ENCODE measurements around the gene ADORA2A. TPM values are rescaled to one million over a fixed set of nuclear protein-coding genes. Genes with fewer than 3 reads are reported as not detected.

ADORA2A gene
- total and polyA plus RNA-seq, 2 of the 13 experiments (the other 11 are each of a cell fraction or from before 2014, with no cell fraction given), result 3.3 to 5.0 TPM

GRCh38 chr22:24429411-24430365, 2.3 kb downstream of the ADORA2A start (continued):
- TF ChIP-seq ZNF609 (CRISPR knock-in tag; IDR thresholded peaks at IDR 0.05; ENCODE audit: borderline replicate concordance) (no peak), ZBTB38 (CRISPR knock-in tag; IDR thresholded peaks at IDR 0.05) (no peak), ZNF496 (CRISPR knock-in tag; IDR thresholded peaks at IDR 0.05; ENCODE audit: insufficient replicate concordance) (no peak), REL (CRISPR knock-in tag; conservative IDR thresholded peaks at IDR 0.05) (no peak), HNRNPL (IDR thresholded peaks at IDR 0.05; ENCODE audit: low read depth, low read length) (0 out of 2 replicates have a peak, but pooled peaks have one; percentile 10), NFE2L2 (IDR thresholded peaks at IDR 0.05; ENCODE audit: low read length) (no peak), NR2F6 (IDR thresholded peaks at IDR 0.05) (peak; percentile 12; the same call in 1 of the 2 replicates), NR2F6 (CRISPR knock-in tag; IDR thresholded peaks at IDR 0.05) (no peak), NFATC3 (CRISPR knock-in tag; IDR thresholded peaks at IDR 0.05) (no peak), ZNF30 (CRISPR knock-in tag; IDR thresholded peaks at IDR 0.05) (no peak), RFX1 (IDR thresholded peaks at IDR 0.05) (no peak), UBTF (CRISPR knock-in tag; IDR thresholded peaks at IDR 0.05) (no peak), ZKSCAN1 (IDR thresholded peaks at IDR 0.05; ENCODE audit: low read length) (no peak), MLX (CRISPR knock-in tag; IDR thresholded peaks at IDR 0.05) (no peak), USF2 (IDR thresholded peaks at IDR 0.05; ENCODE audit: low read depth, low read length) (no peak), USF2 (CRISPR knock-in tag; IDR thresholded peaks at IDR 0.05; ENCODE audit: borderline replicate concordance) (no peak), ZSCAN12 (CRISPR knock-in tag; IDR thresholded peaks at IDR 0.05) (no peak), TBX2 (CRISPR knock-in tag; IDR thresholded peaks at IDR 0.05; ENCODE audit: borderline replicate concordance) (no peak), NR2F1 (CRISPR knock-in tag; IDR thresholded peaks at IDR 0.05) (no peak), ZNF510 (CRISPR knock-in tag; IDR thresholded peaks at IDR 0.05; ENCODE audit: low read depth) (no peak), ZSCAN25 (CRISPR knock-in tag; IDR thresholded peaks at IDR 0.05) (no peak)

Data from HepG2 (cell line).